Measurements from ENCODE around the gene PDK2.

Gene PDK2

GRCh38 chr17:50048988-50049387, 46.2 kb upstream of the PDK2 start:
- Histone ChIP-seq H3K4me3 (no peak overlapping the region), H3K27ac (no peak overlapping the region)
- no peak for DNase-seq (ENCODE audit: low spot score)
- no peak for TF ChIP-seq CTCF (IDR thresholded peaks at IDR 0.05)

- no peak for DNase-seq (ENCODE audit: low spot score)
- TF ChIP-seq CTCF (IDR thresholded peaks at IDR 0.05) = no peak
- Histone ChIP-seq H3K4me3 (no peak overlapping the region), H3K27ac (no peak overlapping the region)
These were observed 45.5 kb upstream of the PDK2 start for GRCh38 chr17:50049636-50050035.

- H3K27ac ChIP-seq = no peak overlapping the region
- TF ChIP-seq CTCF (IDR thresholded peaks at IDR 0.05) = no peak
- DNase-seq (ENCODE audit: low spot score) = no peak
- no peak overlapping the region for H3K4me3 ChIP-seq
These were observed 44.6 kb upstream of the PDK2 start for GRCh38 chr17:50050431-50051032.

- no peak for TF ChIP-seq CTCF (IDR thresholded peaks at IDR 0.05)
- Histone ChIP-seq H3K4me3 (no peak overlapping the region), H3K27ac (peak overlapping the region in 1 of 2 donors; percentile 44)
- no peak for DNase-seq (ENCODE audit: low spot score)
These were observed 44.0 kb upstream of the PDK2 start for GRCh38 chr17:50051082-50051576.

GRCh38 chr17:50051606-50052005, 43.5 kb upstream of the PDK2 start:
- no peak for DNase-seq (ENCODE audit: low spot score)
- no peak overlapping the region for H3K4me3 ChIP-seq
- H3K27ac ChIP-seq = peak overlapping the region in 1 of 2 donors; percentile 44
- no peak for TF ChIP-seq CTCF (IDR thresholded peaks at IDR 0.05)

- no peak for DNase-seq (ENCODE audit: low spot score)
- Histone ChIP-seq H3K4me3 (no peak overlapping the region), H3K27ac (peak overlapping the region in 1 of 2 donors; percentile 72)
- no peak for TF ChIP-seq CTCF (IDR thresholded peaks at IDR 0.05)
These were observed 42.8 kb upstream of the PDK2 start for GRCh38 chr17:50052241-50052796.

Measured in coronary artery (tissue), 2 donors.